Effector CD8-positive, alpha-beta T cell (primary cell): ENCODE measurements around the gene APH1B.
"Not testable (repeated sequence)": the region's sequence is repeated elsewhere in the genome, so short reads cannot be mapped to it uniquely, and the experiment has no call there.

Experiments
- DNase-seq: peaks from one replicate; lab custom pipeline; 2025; lab: John Stamatoyannopoulos, UW

Gene APH1B

GRCh38 chr15:63331456-63331855 lies 54.1 kb downstream of the APH1B start:
- DNase-seq: no peak

- DNase-seq: no peak
Observed at GRCh38 chr15:63332367-63333124, 55.1 kb downstream of the APH1B start.

GRCh38 chr15:63334821-63335220 lies 57.4 kb downstream of the APH1B start:
- DNase-seq: no peak

DNA sequence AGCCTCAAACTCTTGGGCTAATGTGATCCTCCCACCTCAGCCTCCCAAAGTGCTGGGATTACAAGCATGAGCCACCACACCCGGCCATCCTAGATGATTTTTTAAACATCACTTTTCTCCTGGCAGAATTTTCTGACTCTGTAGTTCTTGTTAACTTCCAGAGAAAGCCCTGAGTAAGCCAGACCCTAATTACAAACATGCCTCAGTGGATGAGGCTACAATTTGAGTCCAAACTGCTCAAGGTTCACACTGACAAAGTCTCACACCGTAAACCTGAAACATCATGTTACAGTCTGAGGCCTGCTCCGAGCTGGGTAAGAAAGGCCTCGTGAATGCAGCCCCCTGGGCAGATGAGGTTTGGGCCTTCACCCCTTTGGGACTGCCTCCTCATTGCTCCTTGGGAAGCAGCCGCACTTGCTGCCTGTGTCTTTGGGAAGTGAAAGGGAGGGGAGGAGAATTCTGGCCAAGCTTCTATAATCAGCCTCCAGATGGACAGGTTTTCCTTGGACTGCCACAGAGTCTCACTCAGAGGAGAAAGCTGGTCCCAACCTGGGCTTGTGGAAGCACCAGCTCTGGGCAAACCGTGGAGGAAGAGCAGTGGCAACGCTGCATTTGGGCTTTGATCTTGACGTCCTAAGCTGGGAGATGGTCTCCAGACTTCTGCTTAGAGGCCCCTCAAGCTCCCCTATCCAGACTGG lies 58.3 kb downstream of the APH1B start:
- no peak for DNase-seq

- DNase-seq: no peak
Observed at GRCh38 chr15:63337046-63337445, 59.6 kb downstream of the APH1B start.

GRCh38 chr15:63338170-63338569 lies 60.8 kb downstream of the APH1B start:
- no peak for DNase-seq

GRCh38 chr15:63339006-63339766 lies 61.8 kb downstream of the APH1B start:
- DNase-seq: no peak

DNA sequence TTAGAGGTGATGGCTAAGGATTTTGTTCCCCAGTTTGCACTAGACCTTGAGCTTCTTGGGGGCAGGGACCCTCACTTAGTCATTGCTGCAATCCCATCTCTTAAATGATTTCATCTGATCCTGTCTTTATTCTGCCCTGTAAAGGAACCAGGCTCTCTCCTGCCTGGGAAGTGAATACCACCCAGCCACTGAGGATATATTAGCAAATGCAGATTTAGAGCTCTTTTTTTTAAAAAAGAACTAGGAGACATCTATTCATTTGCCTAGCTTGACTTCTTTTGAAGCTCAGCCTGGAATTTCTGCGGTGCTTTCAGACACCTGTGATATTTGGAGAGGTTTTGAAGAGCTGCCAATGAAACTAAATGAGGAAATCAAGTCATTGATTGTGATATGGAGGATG lies 62.4 kb downstream of the APH1B start:
- no peak for DNase-seq

DNA sequence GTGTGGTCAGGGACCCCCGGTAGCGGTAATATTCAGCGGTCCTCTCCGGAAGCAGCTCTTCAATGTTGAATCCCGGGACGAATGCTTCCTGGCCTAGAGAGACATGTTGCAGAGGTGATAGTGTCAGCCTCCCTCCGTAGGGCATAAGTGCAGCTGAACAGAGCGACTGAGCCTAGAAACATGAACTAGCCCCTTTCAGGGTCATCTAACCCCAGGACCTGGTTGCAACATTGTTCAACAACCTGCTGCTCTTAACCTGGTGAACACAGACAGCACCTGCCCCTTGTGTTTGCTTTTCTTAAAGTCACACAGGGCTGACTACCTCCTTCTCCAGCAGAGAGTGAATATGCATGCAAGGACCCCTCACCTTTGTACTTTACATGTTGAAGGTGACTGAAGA lies 62.9 kb downstream of the APH1B start:
- DNase-seq: no peak

DNA sequence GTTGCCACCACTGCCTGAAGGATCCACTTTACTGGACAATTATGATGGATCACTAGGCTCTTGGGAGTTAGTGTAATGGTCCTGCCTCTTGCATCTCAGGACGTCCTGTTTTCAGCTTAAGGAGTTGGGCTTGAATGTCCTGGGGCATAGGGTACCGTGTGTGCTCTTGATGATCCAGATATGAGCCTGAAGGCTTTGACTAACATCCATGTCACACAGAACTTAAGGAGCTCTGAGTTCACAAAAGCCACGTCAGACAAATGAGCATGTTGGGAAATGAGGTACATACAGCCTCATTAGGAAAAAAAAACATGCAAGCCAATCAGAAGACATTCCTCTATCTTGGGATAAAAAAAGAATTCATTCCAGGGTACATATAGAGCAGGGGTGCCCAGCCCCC lies 63.5 kb downstream of the APH1B start:
- no peak for DNase-seq

DNA sequence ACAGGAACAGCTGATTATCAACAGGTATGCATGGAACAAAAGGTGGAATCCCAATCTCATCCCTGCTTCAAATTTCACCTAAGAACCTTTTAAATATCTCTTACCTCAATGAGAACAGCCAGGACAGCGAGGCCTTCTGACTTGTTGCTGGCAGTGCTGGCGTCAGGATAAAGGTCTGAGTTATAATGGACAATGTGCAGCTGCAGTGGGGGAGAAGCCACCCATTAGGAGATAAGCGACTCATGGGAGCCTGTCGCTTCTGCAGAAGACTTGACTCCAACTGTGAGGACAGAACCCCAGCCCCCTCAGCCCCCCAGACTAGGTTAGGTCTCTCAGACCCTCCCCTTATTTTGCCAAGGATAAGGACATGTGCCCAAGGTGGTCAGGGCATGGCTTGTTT lies 64.5 kb downstream of the APH1B start:
- no peak for DNase-seq

GRCh38 chr15:63342996-63343562 lies 65.7 kb downstream of the APH1B start:
- DNase-seq: not testable (repeated sequence)

- DNase-seq: no peak
Observed at GRCh38 chr15:63344731-63345390, 67.5 kb downstream of the APH1B start.

DNA sequence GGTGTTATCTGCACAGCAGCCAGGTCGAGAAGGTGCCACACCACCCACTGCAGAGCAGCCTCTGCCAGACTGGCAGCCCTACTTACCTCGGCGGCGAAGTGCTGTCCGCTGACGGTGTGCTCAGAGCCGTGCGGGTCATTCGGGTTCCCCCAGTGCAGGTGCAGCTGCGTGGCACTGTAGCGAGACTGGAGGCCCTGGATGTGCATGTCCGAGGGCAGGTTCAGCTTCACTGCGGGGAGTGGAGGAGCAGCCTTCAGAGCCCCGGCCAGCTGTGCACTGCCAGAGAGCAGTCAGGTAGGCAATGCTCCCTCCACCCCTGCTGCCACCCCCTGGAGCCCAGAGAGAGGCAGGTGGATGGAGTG lies 68.0 kb downstream of the APH1B start:
- DNase-seq: no peak

DNA sequence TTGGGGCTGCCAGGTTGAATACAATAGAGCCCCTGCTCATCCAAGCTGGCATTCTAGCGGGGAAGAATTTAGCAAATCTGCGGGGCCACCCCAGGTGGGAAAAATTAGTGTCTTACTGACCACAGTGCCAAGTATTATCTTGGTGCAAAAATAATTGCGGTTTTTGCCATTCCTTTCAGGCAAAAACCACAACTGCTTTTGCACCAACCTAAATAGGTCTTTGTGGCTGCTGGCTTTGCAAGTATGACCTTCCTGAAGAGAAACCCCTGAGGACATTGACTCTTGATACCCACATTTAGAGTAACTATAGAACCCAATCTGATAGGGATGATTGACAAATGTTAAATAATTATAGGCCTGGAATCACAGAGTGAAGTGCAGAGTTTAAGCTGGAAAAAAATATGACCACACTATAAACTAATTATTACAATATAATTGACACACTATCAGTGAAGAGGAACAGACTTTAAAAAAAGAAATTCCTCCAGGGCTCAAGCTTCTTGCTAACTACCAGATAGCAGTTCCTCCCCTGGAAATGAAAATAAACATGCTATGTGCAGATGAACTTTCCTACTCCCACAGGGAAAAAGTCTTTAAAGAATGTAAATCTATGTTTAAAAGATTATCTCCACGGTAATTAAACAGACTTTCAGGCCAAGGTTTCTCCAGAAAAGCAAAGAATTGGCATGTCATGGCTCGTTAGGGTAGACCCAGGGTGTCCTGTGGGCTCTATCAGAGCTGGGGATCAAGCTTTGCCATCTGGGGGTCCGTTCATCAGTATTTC lies 69.9 kb downstream of the APH1B start:
- DNase-seq: no peak

- DNase-seq: no peak
Observed at GRCh38 chr15:63348392-63348791, 71.0 kb downstream of the APH1B start.

GRCh38 chr15:63349156-63349555 lies 71.8 kb downstream of the APH1B start:
- DNase-seq: no peak

DNA sequence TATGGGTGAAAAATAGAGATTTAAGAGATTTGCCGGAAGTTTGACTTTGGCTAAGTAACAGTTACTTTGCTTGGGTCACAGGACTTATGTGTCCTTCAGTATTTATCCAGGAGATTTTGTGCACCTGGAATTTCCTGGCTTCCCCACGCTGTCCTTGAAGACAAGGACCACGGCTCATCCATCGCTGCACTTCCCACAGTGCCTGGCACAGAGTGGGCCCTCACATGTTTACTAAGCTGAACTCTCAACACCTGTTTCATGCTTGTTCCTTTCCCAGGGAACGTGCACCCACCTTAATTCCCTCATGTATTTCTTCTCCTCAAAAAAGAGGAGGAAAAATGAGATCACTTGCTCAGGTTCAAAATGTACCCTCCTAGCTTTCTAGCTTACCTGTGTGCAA lies 72.2 kb downstream of the APH1B start:
- no peak for DNase-seq

DNA sequence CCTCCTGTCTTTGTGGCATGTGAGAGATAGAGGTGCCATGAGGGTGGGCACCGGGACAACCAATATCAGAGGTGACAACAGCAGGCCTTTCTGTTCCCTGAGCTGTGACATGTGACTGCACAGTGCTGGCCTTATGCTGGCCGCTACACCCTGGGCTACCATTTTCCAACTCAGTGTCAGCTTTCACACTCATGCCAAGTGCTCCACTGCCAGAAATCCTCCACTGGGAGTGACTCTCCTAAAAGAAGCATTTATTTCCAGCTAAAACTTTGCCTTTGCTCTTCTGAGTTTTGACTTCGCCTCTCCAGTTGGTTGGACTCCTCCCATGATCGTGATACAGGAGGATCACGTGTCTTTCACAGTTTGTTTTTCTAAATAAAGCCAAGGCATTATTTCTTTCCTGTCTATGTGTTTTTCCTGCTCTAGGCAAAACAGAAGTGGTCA lies 72.8 kb downstream of the APH1B start:
- no peak for DNase-seq

DNA sequence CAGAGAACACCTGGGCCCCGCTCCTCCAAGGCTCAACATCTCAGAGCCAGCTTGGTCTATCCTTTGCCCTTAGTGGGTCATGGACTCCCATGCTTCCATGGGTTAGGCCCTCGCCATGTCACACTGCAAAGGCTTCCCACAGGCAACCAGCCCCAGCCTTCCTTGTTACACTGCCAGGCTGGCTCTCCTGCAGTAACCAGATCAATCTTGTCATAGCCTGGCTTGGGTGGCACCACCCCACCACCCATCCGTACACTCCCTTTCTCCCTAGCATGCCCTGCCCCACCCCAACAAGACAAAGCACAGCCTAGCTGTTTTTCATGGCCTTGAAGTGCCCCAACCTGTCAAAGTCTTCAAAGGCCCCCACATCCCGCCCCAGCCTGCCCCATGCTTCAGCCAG lies 73.8 kb downstream of the APH1B start:
- DNase-seq: no peak

GRCh38 chr15:63352808-63353207 lies 75.4 kb downstream of the APH1B start:
- no peak for DNase-seq
